ENCODE results near the gene INPP4A. TPM values are rescaled to one million over a fixed set of nuclear protein-coding genes. Genes with fewer than 3 reads are reported as not detected.
A peak's percentile ranks its signal among the peaks of the same experiment; 100 is the strongest.

The INPP4A gene
- total and polyA plus RNA-seq, 10 of the 15 experiments (the other 5 are each of a cell fraction or from before 2014, with no cell fraction given): 4.7 to 62.3 (median 36.9) TPM

DNA sequence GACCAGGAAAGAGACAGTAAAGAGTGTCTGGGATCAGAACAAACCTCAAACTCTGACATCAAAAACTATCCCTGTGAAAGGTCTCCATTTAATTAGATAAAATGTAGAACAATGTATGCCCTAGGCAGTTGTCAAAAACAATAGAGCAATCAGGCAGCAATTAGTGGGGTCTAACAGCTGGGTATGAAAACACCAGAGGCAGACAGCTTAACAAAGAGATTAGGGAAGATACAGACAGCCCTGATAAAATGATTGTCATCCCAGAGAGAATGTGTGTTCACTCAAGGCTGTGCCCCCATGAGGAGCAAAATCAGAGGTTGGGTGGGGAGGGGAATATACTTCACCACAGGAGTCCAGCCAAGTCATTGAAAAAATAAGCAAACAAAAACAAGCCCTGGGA, 50.0 kb downstream of the INPP4A start:
- POLR2A ChIA-PET: no interaction called here
- DNase-seq (ENCODE audit: low read depth, low spot score) (no peak), ATAC-seq (no peak), FAIRE-seq (no peak)
- SMC1A ChIA-PET (ENCODE audit: uncharacterized antibody, unreplicated experiment): interaction anchor here (0.9 to 24.6 kb wide), 5 partner anchors 9 to 78 kb away, joined by 3 to 816 read pairs (median 5); no protein-coding TSS in a partner anchor
- Histone ChIP-seq H3K4me1 (ENCODE audit: control insufficient read depth, insufficient read depth, low read length) (peaks cover 16% of the 10 kb centered on the region), H3K9me3 (replicated peaks; ENCODE audit: control insufficient read depth, insufficient read depth, low read length) (peaks cover 33% of the 10 kb centered on the region; the same call in 2 of the 3 replicates), H3K36me3 (ENCODE audit: control insufficient read depth in 2 of 2, insufficient read depth in 2 of 2, low read length in 1 of 2) (peaks cover 27 to 30% of the 10 kb centered on the region in 2 experiments), H4K20me1 (ENCODE audit: control insufficient read depth, insufficient read depth) (no peaks in the 10 kb centered on the region), H3K27me3 (replicated peaks in 1 of 2; ENCODE audit: control insufficient read depth in 2 of 2, insufficient read depth in 2 of 2, low read length in 1 of 2) (no peaks in the 10 kb centered on the region), H3K4me2 (ENCODE audit: control insufficient read depth, insufficient read depth) (no peak overlapping the region), H2AFZ (ENCODE audit: control insufficient read depth, low read depth, low read length) (no peak overlapping the region), H3K27ac (ENCODE audit: control insufficient read depth, insufficient read depth) (no peak overlapping the region), H3K4me3 (no peak overlapping the region), H3K9ac (ENCODE audit: control insufficient read depth, insufficient read depth, low read length) (no peak overlapping the region), H3K79me2 (ENCODE audit: control insufficient read depth, insufficient read depth, low read length) (peaks cover 45% of the 10 kb centered on the region)
- CTCF ChIA-PET: interaction anchor here (1.3 to 3.7 kb wide), 3 partner anchors 11 to 24 kb away, joined by 3 to 11 read pairs (median 4); no protein-coding TSS in a partner anchor
- TF ChIP-seq USF1 (IDR thresholded peaks at IDR 0.05; ENCODE audit: borderline replicate concordance, extremely low read length, insufficient read depth, low read depth, low read length): no peak
- no peak for TF ChIP-seq BACH1 (IDR thresholded peaks at IDR 0.05; ENCODE audit: borderline replicate concordance)
- TF ChIP-seq BMI1 (IDR thresholded peaks at IDR 0.05; ENCODE audit: borderline replicate concordance): no peak
- no peak for TF ChIP-seq SREBF2 (IDR thresholded peaks at IDR 0.05; ENCODE audit: low read length)
- in situ Hi-C loops (cut with MboI) (no loop called here), intact Hi-C loops (cut with micrococcal nuclease; ENCODE audit: unreplicated experiment) (no loop called here)
- BruUV-seq (replicated peaks): no TSS peak
- RAD21 ChIA-PET (ENCODE audit: unreplicated experiment): interaction anchor here (1.4 kb wide), 1 partner anchor 19 kb away, joined by 6 read pairs; no protein-coding TSS in a partner anchor

GRCh38 chr2:98496750-98497493, 52.3 kb downstream of the INPP4A start:
- Histone ChIP-seq H3K9ac (ENCODE audit: control insufficient read depth, insufficient read depth, low read length) (no peak overlapping the region), H3K36me3 (ENCODE audit: control insufficient read depth in 2 of 2, insufficient read depth in 2 of 2, low read length in 1 of 2) (peaks cover 18 to 29% of the 10 kb centered on the region in 2 experiments), H2AFZ (ENCODE audit: control insufficient read depth, low read depth, low read length) (no peak overlapping the region), H3K27me3 (replicated peaks in 1 of 2; ENCODE audit: control insufficient read depth in 2 of 2, insufficient read depth in 2 of 2, low read length in 1 of 2) (no peaks in the 10 kb centered on the region), H3K27ac (ENCODE audit: control insufficient read depth, insufficient read depth) (no peak overlapping the region), H3K4me1 (ENCODE audit: control insufficient read depth, insufficient read depth, low read length) (peaks cover 14% of the 10 kb centered on the region), H3K4me3 (no peak overlapping the region), H4K20me1 (ENCODE audit: control insufficient read depth, insufficient read depth) (no peaks in the 10 kb centered on the region), H3K9me3 (replicated peaks; ENCODE audit: control insufficient read depth, insufficient read depth, low read length) (peaks cover 33% of the 10 kb centered on the region; the same call in 2 of the 3 replicates), H3K4me2 (ENCODE audit: control insufficient read depth, insufficient read depth) (no peak overlapping the region), H3K79me2 (ENCODE audit: control insufficient read depth, insufficient read depth, low read length) (peaks cover 33% of the 10 kb centered on the region)
- ChIA-PET RAD21 (ENCODE audit: unreplicated experiment) (no interaction called here), SMC1A (ENCODE audit: uncharacterized antibody, unreplicated experiment) (interaction anchor here (1.3 to 24.6 kb wide), 2 partner anchors 11 to 38 kb away, joined by 3 to 816 read pairs; no protein-coding TSS in a partner anchor), POLR2A (interaction anchor here (0.8 kb wide), 1 partner anchor 9 kb away, joined by 3 read pairs; no protein-coding TSS in a partner anchor), CTCF (interaction anchor here (1.2 to 2.3 kb wide), 2 partner anchors 10 to 17 kb away, joined by 4 to 7 read pairs; no protein-coding TSS in a partner anchor)
- DNase-seq (ENCODE audit: low read depth, low spot score) (no peak), ATAC-seq (no peak), FAIRE-seq (no peak)
- no TSS peak for BruUV-seq (replicated peaks)
- in situ Hi-C loops (cut with MboI): no loop called here
- intact Hi-C loops (cut with micrococcal nuclease; ENCODE audit: unreplicated experiment): no loop called here
- 98% methylated on average over 4 of the region's 4 CpGs for WGBS (ENCODE audit: insufficient coverage, insufficient replicate concordance, low lambda C conversion rate, missing lambda C conversion rate)
- TF ChIP-seq POU2F2 (IDR thresholded peaks at IDR 0.05; ENCODE audit: borderline replicate concordance, low read depth, low read length) (no peak), CBX5 (IDR thresholded peaks at IDR 0.05; ENCODE audit: low read depth) (peak; percentile 44; the same call in 1 of the 2 replicates)

Data from GM12878 (cell line).